Measurements from ENCODE around the gene NWD2.

- TF ChIP-seq POLR2AphosphoS5 (IDR thresholded peaks at IDR 0.05) (no peak), POLR2A (IDR thresholded peaks at IDR 0.05) (no peak)
Observed at GRCh38 chr4:37430718-37431416, 186.3 kb downstream of the NWD2 start.

Data from gastroesophageal sphincter (tissue), 2 donors.